ENCODE measurements around the gene PLB1. TPM values are rescaled to one million over a fixed set of nuclear protein-coding genes. Genes with fewer than 3 reads are reported as not detected.

The PLB1 gene
- total RNA-seq, 1 experiment from 2014 or later = 0.44 TPM

DNA sequence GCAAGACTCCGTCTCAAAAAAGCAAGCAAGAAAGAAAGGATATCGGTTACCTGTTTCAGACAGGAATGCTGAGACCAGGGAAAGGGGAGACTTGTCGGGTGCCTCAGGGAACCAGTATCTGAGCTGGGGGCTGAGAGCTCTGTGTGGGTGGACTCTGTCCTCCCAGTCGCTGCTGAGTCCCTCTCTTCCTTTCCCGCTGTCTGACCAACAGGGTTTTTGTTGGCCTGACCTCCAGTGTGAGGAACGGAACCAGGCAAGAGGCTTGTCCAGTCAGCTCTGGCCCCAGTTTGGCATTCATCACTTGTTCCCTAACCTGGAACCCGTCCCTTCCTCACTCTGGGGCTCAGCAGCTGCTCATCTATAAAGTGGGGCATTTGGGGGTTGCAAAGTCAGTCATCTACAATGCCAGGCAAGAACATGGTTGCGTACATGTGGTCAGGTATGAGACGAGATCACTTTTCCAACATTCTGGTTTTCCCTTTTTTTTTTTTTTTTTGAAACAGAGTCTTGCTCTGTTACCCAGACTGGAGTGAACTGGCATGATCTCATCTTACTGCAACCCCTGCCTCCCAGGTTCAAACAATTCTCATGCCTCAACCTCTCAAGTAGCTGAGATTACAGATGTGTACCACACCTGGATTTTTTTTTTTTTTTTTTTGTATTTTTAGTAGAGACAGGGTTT lies 116.4 kb downstream of the PLB1 start:
- CTCF ChIA-PET = interaction anchor here (1.4 to 2.2 kb wide), 2 partner anchors 18 to 46 kb away, joined by 6 to 7 read pairs; no protein-coding TSS in a partner anchor
- peaks cover 13% of the 10 kb centered on the region for H3K4me1 Mint-ChIP-seq
- DNase-seq (ENCODE audit: low spot score) = no peak
- H3K4me3 Mint-ChIP-seq = no peak overlapping the region
- peaks cover 2% of the 10 kb centered on the region for H3K27me3 Mint-ChIP-seq (ENCODE audit: low read depth)
- no peaks in the 10 kb centered on the region for H3K36me3 Mint-ChIP-seq
- H3K9me3 Mint-ChIP-seq = no peaks in the 10 kb centered on the region
- ATAC-seq = no peak
- no peak overlapping the region for H3K27ac Mint-ChIP-seq
- POLR2A ChIA-PET = no interaction called here
- TF ChIP-seq, protein P1, sequence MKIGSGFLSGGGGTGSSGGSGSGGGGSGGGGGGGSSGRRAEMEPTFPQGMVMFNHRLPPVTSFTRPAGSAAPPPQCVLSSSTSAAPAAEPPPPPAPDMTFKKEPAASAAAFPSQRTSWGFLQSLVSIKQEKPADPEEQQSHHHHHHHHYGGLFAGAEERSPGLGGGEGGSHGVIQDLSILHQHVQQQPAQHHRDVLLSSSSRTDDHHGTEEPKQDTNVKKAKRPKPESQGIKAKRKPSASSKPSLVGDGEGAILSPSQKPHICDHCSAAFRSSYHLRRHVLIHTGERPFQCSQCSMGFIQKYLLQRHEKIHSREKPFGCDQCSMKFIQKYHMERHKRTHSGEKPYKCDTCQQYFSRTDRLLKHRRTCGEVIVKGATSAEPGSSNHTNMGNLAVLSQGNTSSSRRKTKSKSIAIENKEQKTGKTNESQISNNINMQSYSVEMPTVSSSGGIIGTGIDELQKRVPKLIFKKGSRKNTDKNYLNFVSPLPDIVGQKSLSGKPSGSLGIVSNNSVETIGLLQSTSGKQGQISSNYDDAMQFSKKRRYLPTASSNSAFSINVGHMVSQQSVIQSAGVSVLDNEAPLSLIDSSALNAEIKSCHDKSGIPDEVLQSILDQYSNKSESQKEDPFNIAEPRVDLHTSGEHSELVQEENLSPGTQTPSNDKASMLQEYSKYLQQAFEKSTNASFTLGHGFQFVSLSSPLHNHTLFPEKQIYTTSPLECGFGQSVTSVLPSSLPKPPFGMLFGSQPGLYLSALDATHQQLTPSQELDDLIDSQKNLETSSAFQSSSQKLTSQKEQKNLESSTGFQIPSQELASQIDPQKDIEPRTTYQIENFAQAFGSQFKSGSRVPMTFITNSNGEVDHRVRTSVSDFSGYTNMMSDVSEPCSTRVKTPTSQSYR (CRISPR knock-in tag; IDR thresholded peaks at IDR 0.05) = no peak
- TF ChIP-seq ZNF232 (CRISPR knock-in tag; IDR thresholded peaks at IDR 0.05) (no peak), JAZF1 (CRISPR knock-in tag; IDR thresholded peaks at IDR 0.05) (no peak), CREM (CRISPR knock-in tag; IDR thresholded peaks at IDR 0.05) (no peak), STAT6 (CRISPR knock-in tag; conservative IDR thresholded peaks at IDR 0.05; ENCODE audit: low read depth) (no peak), ZNF219 (CRISPR knock-in tag; IDR thresholded peaks at IDR 0.05; ENCODE audit: borderline replicate concordance) (no peak), ZNF121 (CRISPR knock-in tag; IDR thresholded peaks at IDR 0.05) (no peak), NR3C1 (CRISPR knock-in tag; conservative IDR thresholded peaks at IDR 0.05; ENCODE audit: low read depth) (no peak), SP1 (CRISPR knock-in tag; conservative IDR thresholded peaks at IDR 0.05) (no peak), CDX4 (CRISPR knock-in tag; IDR thresholded peaks at IDR 0.05; ENCODE audit: borderline replicate concordance) (no peak), NFYB (CRISPR knock-in tag; conservative IDR thresholded peaks at IDR 0.05; ENCODE audit: low read depth) (no peak), FOXP1 (CRISPR knock-in tag; IDR thresholded peaks at IDR 0.05; ENCODE audit: borderline replicate concordance) (no peak), GTF2I (CRISPR knock-in tag; conservative IDR thresholded peaks at IDR 0.05) (no peak), NR2C2 (CRISPR knock-in tag; IDR thresholded peaks at IDR 0.05) (no peak), SOX15 (CRISPR knock-in tag; IDR thresholded peaks at IDR 0.05) (no peak), ZNF416 (CRISPR knock-in tag; IDR thresholded peaks at IDR 0.05) (no peak)
- TF ChIP-seq, protein P2, sequence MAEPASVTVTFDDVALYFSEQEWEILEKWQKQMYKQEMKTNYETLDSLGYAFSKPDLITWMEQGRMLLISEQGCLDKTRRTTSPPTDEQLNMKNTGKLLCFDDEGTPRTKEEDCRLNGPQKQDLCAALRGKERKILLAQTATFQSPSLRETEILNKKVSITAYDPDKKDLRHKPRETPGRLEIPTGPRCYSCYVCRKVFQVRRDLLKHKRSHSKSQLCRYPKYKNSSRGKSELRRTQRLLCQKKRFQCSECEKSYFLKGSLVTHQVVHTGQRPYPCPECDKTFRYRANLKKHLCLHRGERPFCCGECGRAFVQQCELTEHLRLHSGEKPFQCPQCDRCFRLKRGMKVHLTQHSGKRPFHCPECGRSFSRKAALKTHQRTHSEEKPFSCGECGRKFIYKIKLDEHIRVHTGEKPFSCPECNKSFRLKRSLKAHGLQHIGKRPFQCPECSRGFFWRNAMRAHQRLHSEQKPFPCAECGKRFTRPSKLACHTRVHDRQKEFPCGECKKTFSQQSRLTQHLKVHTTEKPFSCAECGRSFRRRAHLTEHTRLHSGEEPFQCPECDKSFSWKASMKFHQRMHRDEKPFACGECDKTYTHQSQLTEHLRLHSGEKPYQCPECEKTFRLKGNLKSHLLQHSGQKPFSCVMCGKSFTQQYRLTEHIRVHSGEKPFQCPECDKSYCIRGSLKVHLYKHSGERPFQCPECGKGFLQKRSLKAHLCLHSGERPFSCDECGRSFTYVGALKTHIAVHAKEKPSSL (CRISPR knock-in tag; conservative IDR thresholded peaks at IDR 0.05) = no peak
- TF ChIP-seq, protein P3, sequence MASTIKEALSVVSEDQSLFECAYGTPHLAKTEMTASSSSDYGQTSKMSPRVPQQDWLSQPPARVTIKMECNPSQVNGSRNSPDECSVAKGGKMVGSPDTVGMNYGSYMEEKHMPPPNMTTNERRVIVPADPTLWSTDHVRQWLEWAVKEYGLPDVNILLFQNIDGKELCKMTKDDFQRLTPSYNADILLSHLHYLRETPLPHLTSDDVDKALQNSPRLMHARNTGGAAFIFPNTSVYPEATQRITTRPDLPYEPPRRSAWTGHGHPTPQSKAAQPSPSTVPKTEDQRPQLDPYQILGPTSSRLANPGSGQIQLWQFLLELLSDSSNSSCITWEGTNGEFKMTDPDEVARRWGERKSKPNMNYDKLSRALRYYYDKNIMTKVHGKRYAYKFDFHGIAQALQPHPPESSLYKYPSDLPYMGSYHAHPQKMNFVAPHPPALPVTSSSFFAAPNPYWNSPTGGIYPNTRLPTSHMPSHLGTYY (CRISPR knock-in tag; IDR thresholded peaks at IDR 0.05) = no peak
- TF ChIP-seq, protein P4, sequence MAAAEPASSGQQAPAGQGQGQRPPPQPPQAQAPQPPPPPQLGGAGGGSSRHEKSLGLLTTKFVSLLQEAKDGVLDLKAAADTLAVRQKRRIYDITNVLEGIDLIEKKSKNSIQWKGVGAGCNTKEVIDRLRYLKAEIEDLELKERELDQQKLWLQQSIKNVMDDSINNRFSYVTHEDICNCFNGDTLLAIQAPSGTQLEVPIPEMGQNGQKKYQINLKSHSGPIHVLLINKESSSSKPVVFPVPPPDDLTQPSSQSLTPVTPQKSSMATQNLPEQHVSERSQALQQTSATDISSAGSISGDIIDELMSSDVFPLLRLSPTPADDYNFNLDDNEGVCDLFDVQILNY (CRISPR knock-in tag; IDR thresholded peaks at IDR 0.05) = no peak
- TF ChIP-seq, protein P5, sequence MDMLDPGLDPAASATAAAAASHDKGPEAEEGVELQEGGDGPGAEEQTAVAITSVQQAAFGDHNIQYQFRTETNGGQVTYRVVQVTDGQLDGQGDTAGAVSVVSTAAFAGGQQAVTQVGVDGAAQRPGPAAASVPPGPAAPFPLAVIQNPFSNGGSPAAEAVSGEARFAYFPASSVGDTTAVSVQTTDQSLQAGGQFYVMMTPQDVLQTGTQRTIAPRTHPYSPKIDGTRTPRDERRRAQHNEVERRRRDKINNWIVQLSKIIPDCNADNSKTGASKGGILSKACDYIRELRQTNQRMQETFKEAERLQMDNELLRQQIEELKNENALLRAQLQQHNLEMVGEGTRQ (CRISPR knock-in tag; IDR thresholded peaks at IDR 0.05) = no peak
